B cell (primary cell): ENCODE data around the gene GRAP. TPM values are rescaled to one million over a fixed set of nuclear protein-coding genes. Genes with fewer than 3 reads are reported as not detected.
"Not testable (repeated sequence)": the region's sequence is repeated elsewhere in the genome, so short reads cannot be mapped to it uniquely, and the experiment has no call there.

Experiments used
- ATAC-seq: fragments of 200-7000 bp; cut with Tn5 transposase; one replicate; pipeline ENCODE4 v1.10.0; 2021; ENCODE audit warnings: low read depth, mild to moderate bottlenecking, moderate number of reproducible peaks, moderate library complexity
- CTCF ChIA-PET: fragments of 350-600 bp; sonication (Branson Sonifier 250); formaldehyde crosslinking; loops from one replicate; lab custom pipeline; 2021; ENCODE audit warnings: antibody characterized with exemption, inconsistent platforms; lab: Charles Lee
- POLR2A ChIA-PET: fragments of 350-600 bp; sonication (Branson Sonifier 250); formaldehyde crosslinking; loops from one replicate; lab custom pipeline; 2021; ENCODE audit warnings: antibody characterized with exemption; lab: Charles Lee
- DNase-seq: peaks from one replicate; pipeline ENCODE4 v3.0.0; 2013
- H2AFZ ChIP-seq: 2 replicates; pipeline ENCODE4 v1.6.1; 2012; ENCODE audit warnings: mild to moderate bottlenecking, low read depth, low read length; ENCODE audit not compliant: insufficient read depth, poor library complexity, severe bottlenecking
- H3K27ac ChIP-seq, 2 donors: 1 replicate in 1 of 2; 2 replicates in 1 of 2; pipeline ENCODE4 v1.5.1; 2012 to 2013; ENCODE audit warnings: low read length in 2 of 2, mild to moderate bottlenecking in 2 of 2, moderate library complexity in 1 of 2
- H3K27me3 ChIP-seq, 4 experiments: fragments of 200-600 bp in 1 of 4; sonication (generic) in 1 of 4; replicated peaks in 1 of 4; 1 replicate in 2 of 4; 2 replicates in 2 of 4; pipeline versions ENCODE4 v1.6.1 to v1.7.0; 2013 to 2016; ENCODE audit warnings: low read length in 3 of 4, mild to moderate bottlenecking in 2 of 4, mixed read lengths in 1 of 4, moderate library complexity in 1 of 4; ENCODE audit not compliant: insufficient read depth in 4 of 4, control insufficient read depth in 3 of 4; ENCODE audit errors: control extremely low read depth in 1 of 4
- H3K36me3 ChIP-seq, 2 experiments: replicated peaks in 1 of 2; 1 replicate in 1 of 2; 2 replicates in 1 of 2; pipeline versions ENCODE4 v1.6.1 to v1.7.1; 2013; ENCODE audit warnings: low read length in 1 of 2; ENCODE audit not compliant: insufficient read depth in 2 of 2, control insufficient read depth in 1 of 2; ENCODE audit errors: control extremely low read depth in 1 of 2, extremely low read depth in 1 of 2
- H3K4me1 ChIP-seq, 2 donors: fragments of 200-600 bp in 1 of 2; sonication (generic) in 1 of 2; 1 replicate in 1 of 2; 2 replicates in 1 of 2; pipeline versions ENCODE4 v1.5.1 to v1.6.1; 2013 to 2017; ENCODE audit warnings: low read length in 2 of 2; ENCODE audit not compliant: control insufficient read depth in 2 of 2, insufficient read depth in 2 of 2
- H3K4me2 ChIP-seq: replicated peaks from 2 replicates; pipeline ENCODE3; 2012; ENCODE audit warnings: mild to moderate bottlenecking, low read depth, low read length; ENCODE audit not compliant: poor library complexity, severe bottlenecking
- H3K4me3 ChIP-seq, 5 experiments: fragments of 200-600 bp in 1 of 5; sonication (generic) in 1 of 5; 1 replicate in 3 of 5; 2 replicates in 2 of 5; pipeline versions ENCODE4 v1.5.1 to v1.7.0; 2011 to 2016; ENCODE audit warnings: low read length in 4 of 5, mild to moderate bottlenecking in 4 of 5, low read depth in 2 of 5, control low read depth in 1 of 5, moderate library complexity in 1 of 5; ENCODE audit not compliant: insufficient read depth in 1 of 5; ENCODE audit errors: control extremely low read depth in 1 of 5, extremely low read depth in 1 of 5
- H3K79me2 ChIP-seq: fragments of 200-600 bp; sonication (generic); one replicate; pipeline ENCODE4 v1.6.0; 2016; ENCODE audit warnings: low read length; ENCODE audit not compliant: control insufficient read depth, insufficient read depth
- H3K9ac ChIP-seq: fragments of 200-600 bp; sonication (generic); 2 replicates; pipeline ENCODE4 v1.6.1; 2017; ENCODE audit warnings: mild to moderate bottlenecking, low read length, moderate library complexity
- H3K9me3 ChIP-seq, 3 donors: one replicate each; pipeline versions ENCODE4 v1.6.1 to v1.7.1; 2013; ENCODE audit warnings: low read length in 2 of 3; ENCODE audit not compliant: control insufficient read depth in 2 of 3, insufficient read depth in 1 of 3; ENCODE audit errors: control extremely low read depth in 1 of 3
- H4K20me1 ChIP-seq: 2 replicates; pipeline ENCODE4 v1.6.0; 2012; ENCODE audit warnings: mild to moderate bottlenecking, low read length; ENCODE audit not compliant: insufficient read depth, control insufficient read depth, poor library complexity, severe bottlenecking
- H3K27ac Mint-ChIP-seq: one replicate; pipeline ENCODE4 v1.8.0; 2021; ENCODE audit warnings: mixed read lengths
- H3K27me3 Mint-ChIP-seq: one replicate; pipeline ENCODE4 v1.8.0; 2021; ENCODE audit warnings: mixed read lengths
- H3K4me1 Mint-ChIP-seq: one replicate; pipeline ENCODE4 v1.8.0; 2021; ENCODE audit warnings: mixed read lengths
- H3K4me3 Mint-ChIP-seq: one replicate; pipeline ENCODE4 v1.8.0; 2021; ENCODE audit warnings: mixed read lengths
- H3K9me3 Mint-ChIP-seq: one replicate; pipeline ENCODE4 v1.8.0; 2022; ENCODE audit warnings: mixed read lengths; ENCODE audit not compliant: insufficient read depth
- CTCF ChIP-seq: fragments of 200-600 bp; IDR thresholded peaks from one replicate; pipeline ENCODE4 v1.8.0; 2022; ENCODE audit warnings: antibody characterized with exemption, mild to moderate bottlenecking
- EZH2 ChIP-seq: IDR thresholded peaks from 2 replicates; pipeline ENCODE4 v1.6.1; 2012; ENCODE audit warnings: borderline replicate concordance, low read depth, mild to moderate bottlenecking, moderate library complexity, low read length; ENCODE audit not compliant: insufficient read depth, poor library complexity, severe bottlenecking
- WGBS: methylation state at CpG from one replicate; pipeline ENCODE4 v1.1.5; 2013; ENCODE audit warnings: missing lambda C conversion rate; ENCODE audit not compliant: insufficient coverage; 5-methylcytosine and 5-hydroxymethylcytosine counted together
- intact Hi-C: fragments of 100-400 bp; cut with micrococcal nuclease; formaldehyde crosslinking; loops from one replicate; pipeline ENCODE4 v1.10.0; 2022
- polyA plus RNA-seq: library from polyadenylated mRNA; depleted of rRNA; stranded (reverse); fragments of >200 nt; gene quantifications from 2 replicates; pipeline ENCODE4 v1.2.3, GENCODE V29; 2012
- total RNA-seq, 2 donors: library from RNA; stranded (reverse); fragments of 120-200 nt in 1 of 2; gene quantifications; 1 replicate in 1 of 2; 2 replicates in 1 of 2; pipeline versions ENCODE4 v1.2.3 to v1.2.4, GENCODE V29; 2013 to 2022

Gene GRAP
- total and polyA plus RNA-seq, 2 donors (not counting 1 experiment from before 2014, with no cell fraction given) = 59.8 to 93.2 TPM

- no peak overlapping the region for H3K27ac Mint-ChIP-seq
- Histone ChIP-seq H3K4me3 (no peak overlapping the region), H2AFZ (no peak overlapping the region), H3K4me1 (no peaks in the 10 kb centered on the region), H3K4me2 (no peak overlapping the region), H4K20me1 (peaks cover 39% of the 10 kb centered on the region), H3K27me3 (no peaks in the 10 kb centered on the region), H3K27ac (no peak overlapping the region), H3K79me2 (no peaks in the 10 kb centered on the region), H3K9ac (no peak overlapping the region), H3K36me3 (peaks cover 1 to 44% of the 10 kb centered on the region in 2 experiments), H3K9me3 (peaks cover 0 to 4% (median 0%) of the 10 kb centered on the region in 3 donors)
- ATAC-seq = no peak
- H3K9me3 Mint-ChIP-seq = no peaks in the 10 kb centered on the region
- DNase-seq = no peak
- no peak overlapping the region for H3K4me3 Mint-ChIP-seq
- CTCF ChIA-PET = interaction anchor here (0.9 kb wide), 1 partner anchor 61 kb away, joined by 6 read pairs; no protein-coding TSS in a partner anchor
- 95% methylated on average over 4 of the region's 5 CpGs for WGBS
- peaks cover 20% of the 10 kb centered on the region for H3K4me1 Mint-ChIP-seq
- POLR2A ChIA-PET = interaction anchor here (0.6 to 1.1 kb wide), 2 partner anchors 33 to 54 kb away, joined by 3 to 4 read pairs; no protein-coding TSS in a partner anchor
- no peaks in the 10 kb centered on the region for H3K27me3 Mint-ChIP-seq
- intact Hi-C loops = no loop called here
- TF ChIP-seq CTCF (no peak), EZH2 (no peak)
Measured at GRCh38 chr17:19022128-19022527, 24.6 kb downstream of the GRAP start.

- H3K4me1 Mint-ChIP-seq = peaks cover 25% of the 10 kb centered on the region
- intact Hi-C loops = no loop called here
- no peak overlapping the region for H3K4me3 Mint-ChIP-seq
- DNase-seq (peak; percentile 44), ATAC-seq (peak; percentile 25)
- POLR2A ChIA-PET = interaction anchor here (0.6 to 1.1 kb wide), 2 partner anchors 32 to 54 kb away, joined by 3 to 4 read pairs; no protein-coding TSS in a partner anchor
- Histone ChIP-seq H2AFZ (no peak overlapping the region), H4K20me1 (peaks cover 39% of the 10 kb centered on the region), H3K9ac (no peak overlapping the region), H3K27me3 (no peaks in the 10 kb centered on the region), H3K9me3 (peaks cover 0 to 4% (median 0%) of the 10 kb centered on the region in 3 donors), H3K36me3 (peaks cover 1 to 44% of the 10 kb centered on the region in 2 experiments), H3K4me3 (no peak overlapping the region), H3K79me2 (no peaks in the 10 kb centered on the region), H3K4me1 (no peaks in the 10 kb centered on the region), H3K27ac (no peak overlapping the region), H3K4me2 (no peak overlapping the region)
- TF ChIP-seq CTCF (no peak), EZH2 (no peak)
- H3K27me3 Mint-ChIP-seq = no peaks in the 10 kb centered on the region
- CTCF ChIA-PET = interaction anchor here (1.6 kb wide), 1 partner anchor 60 kb away, joined by 3 read pairs; no protein-coding TSS in a partner anchor
- no peaks in the 10 kb centered on the region for H3K9me3 Mint-ChIP-seq
- 98% methylated on average over 21 of the region's 24 CpGs for WGBS
- H3K27ac Mint-ChIP-seq = no peak overlapping the region
Measured at GRCh38 chr17:19021622-19022083, 25.1 kb downstream of the GRAP start.

GRCh38 chr17:19021011-19021621, 25.6 kb downstream of the GRAP start:
- H3K9me3 ChIP-seq, H3K27ac ChIP-seq, H3K9me3 Mint-ChIP-seq, H3K27me3 Mint-ChIP-seq, H3K4me3 ChIP-seq, H3K4me1 ChIP-seq, H3K4me3 Mint-ChIP-seq, H3K27ac Mint-ChIP-seq, intact Hi-C loops, H3K79me2 ChIP-seq, POLR2A ChIA-PET, H3K4me2 ChIP-seq, H3K27me3 ChIP-seq, DNase-seq, H3K9ac ChIP-seq, ATAC-seq, H2AFZ ChIP-seq: not testable (repeated sequence)
- Histone ChIP-seq H3K36me3 (peaks cover 1 to 44% of the 10 kb centered on the region in 2 experiments), H4K20me1 (peaks cover 39% of the 10 kb centered on the region)
- 96% methylated on average over 5 of the region's 7 CpGs for whole genome bisulfite sequencing
- CTCF ChIA-PET = interaction anchor here (1.6 kb wide), 1 partner anchor 60 kb away, joined by 3 read pairs; no protein-coding TSS in a partner anchor
- H3K4me1 Mint-ChIP-seq = peaks cover 25% of the 10 kb centered on the region
